Lung (tissue), 12 donors: ENCODE measurements around the gene KANTR. TPM values are rescaled to one million over a fixed set of nuclear protein-coding genes. Genes with fewer than 3 reads are reported as not detected.
A peak's percentile ranks its signal among the peaks of the same experiment; 100 is the strongest.

ENCODE experiments used
- ATAC-seq: fragments of 200-7000 bp; cut with Tn5 transposase; one replicate; pipeline ENCODE4 v1.9.1; 2020; ENCODE audit warnings: moderate number of reproducible peaks; ENCODE audit not compliant: insufficient read depth, low FRiP score
- DNase-seq, 3 donors: peaks; one replicate each; pipeline ENCODE4 v3.0.0-alpha.2; 2013 to 2017
- H3K27ac ChIP-seq, 2 donors: one replicate each; pipeline ENCODE4 v1.5.1; 2013; ENCODE audit warnings: mild to moderate bottlenecking in 2 of 2, moderate library complexity in 2 of 2, control low read depth in 1 of 2, inconsistent platforms in 1 of 2, low read depth in 1 of 2, low read length in 1 of 2
- H3K27me3 ChIP-seq, 3 donors: one replicate each; pipeline ENCODE4 v1.5.1; 2013; ENCODE audit warnings: low read length in 2 of 3; ENCODE audit not compliant: control insufficient read depth in 3 of 3, insufficient read depth in 3 of 3
- H3K36me3 ChIP-seq, 4 donors: one replicate each; pipeline ENCODE4 v1.5.1; 2013; ENCODE audit warnings: low read length in 4 of 4, mild to moderate bottlenecking in 1 of 4, moderate library complexity in 1 of 4; ENCODE audit not compliant: control insufficient read depth in 4 of 4, insufficient read depth in 4 of 4
- H3K4me1 ChIP-seq, 5 donors: one replicate each; pipeline ENCODE4 v1.5.1; 2013; ENCODE audit warnings: low read length in 5 of 5, mild to moderate bottlenecking in 2 of 5, moderate library complexity in 1 of 5; ENCODE audit not compliant: control insufficient read depth in 5 of 5, insufficient read depth in 5 of 5
- H3K4me3 ChIP-seq: one replicate; pipeline ENCODE4 v1.5.1; 2013; ENCODE audit warnings: mild to moderate bottlenecking, control low read depth, moderate library complexity
- H3K9ac ChIP-seq, 2 donors: one replicate each; pipeline ENCODE4 v1.5.1; 2013; ENCODE audit warnings: low read length in 2 of 2, control low read depth in 1 of 2; ENCODE audit not compliant: insufficient read depth in 1 of 2
- H3K9me3 ChIP-seq, 4 donors: one replicate each; pipeline ENCODE4 v1.5.1; 2013; ENCODE audit warnings: low read length in 3 of 4, mild to moderate bottlenecking in 1 of 4, moderate library complexity in 1 of 4; ENCODE audit not compliant: control insufficient read depth in 4 of 4, insufficient read depth in 3 of 4
- CTCF ChIP-seq: IDR thresholded peaks from 2 replicates; pipeline ENCODE4 v1.5.1; 2012; ENCODE audit warnings: mild to moderate bottlenecking; ENCODE audit errors: control extremely low read depth, extremely low read depth
- WGBS, 2 donors: extraction: QIAGEN DNeasy Blood & Tissue Kit; methylation state at CpG; one replicate each; pipeline ENCODE4 v1.1.7; 2013; 5-methylcytosine and 5-hydroxymethylcytosine counted together
- polyA plus RNA-seq, 2 donors: library from polyadenylated mRNA; stranded (reverse); fragments of 200-250 nt; gene quantifications; one replicate each; pipeline ENCODE4 v1.2.1, GENCODE V29; 2013
- total RNA-seq, 2 donors: library from RNA; depleted of rRNA in 1 of 2; stranded (reverse); fragments of >200 nt in 1 of 2; gene quantifications; one replicate each; pipeline ENCODE4 v1.2.1, GENCODE V29; 2014 to 2021
- donor health status: control.
- donor health status: control.
- donor health status: Bipolar disorder and iron deficiency.
- donor health status: healthy.
- donor health status: DM: yes; HTN: yes; CAD: no.

KANTR gene
- total and polyA plus RNA-seq, 4 donors = 1.4 to 30.5 (median 9.7) TPM

DNA sequence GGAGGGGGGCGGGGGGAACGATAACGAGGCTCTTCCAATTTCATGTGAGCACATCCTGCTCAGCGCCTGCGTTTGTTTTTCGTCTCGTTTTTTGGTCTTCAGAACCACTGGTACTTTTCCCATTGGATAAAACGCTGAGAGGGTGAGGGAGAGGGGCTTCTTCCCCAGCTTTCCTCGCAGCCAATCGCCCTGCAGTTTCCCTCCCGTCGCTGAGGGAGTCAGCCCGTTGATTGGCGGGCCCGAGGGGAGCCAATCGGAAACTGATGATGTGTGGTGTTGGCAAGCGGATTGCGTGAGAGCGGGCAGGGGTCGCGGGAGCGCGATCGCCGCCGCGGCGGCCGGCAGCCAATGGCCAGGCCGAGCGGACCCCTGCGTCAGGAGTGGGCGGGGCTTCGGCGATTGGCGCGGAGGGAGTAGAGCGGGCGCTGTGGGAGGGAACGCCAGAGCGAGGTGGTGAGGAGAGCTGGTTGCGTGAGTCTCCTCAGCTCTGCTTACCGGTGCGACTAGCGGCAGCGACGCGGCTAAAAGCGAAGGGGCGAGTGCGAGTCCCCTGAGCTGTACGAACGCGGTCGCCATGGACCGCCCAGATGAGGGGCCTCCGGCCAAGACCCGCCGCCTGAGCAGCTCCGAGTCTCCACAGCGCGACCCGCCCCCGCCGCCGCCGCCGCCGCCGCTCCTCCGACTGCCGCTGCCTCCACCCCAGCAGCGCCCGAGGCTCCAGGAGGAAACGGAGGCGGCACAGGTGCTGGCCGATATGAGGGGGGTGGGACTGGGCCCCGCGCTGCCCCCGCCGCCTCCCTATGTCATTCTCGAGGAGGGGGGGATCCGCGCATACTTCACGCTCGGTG is 11.8 kb upstream of the KANTR start, which contains the start of gene TSPYL2:
TSS of gene TSPYL2 (plus strand) at position 443 of the 848 bp plus-strand sequence. CDS start at position 575, 132 bp downstream.
- H3K4me3 ChIP-seq = peak within 1 kb of the TSS; percentile 62
- peak within 1 kb of the TSS; percentile 88 to 94 for H3K27ac ChIP-seq
- DNase-seq (peak; percentile 97 to 98 (median 98)), ATAC-seq (peak; percentile 86)
- peaks cover 0 to 9% (median 0%) of the 10 kb centered on the region in 5 donors for H3K4me1 ChIP-seq
- H3K9me3 ChIP-seq = peaks cover 0 to 3% (median 0%) of the 10 kb centered on the region in 4 donors
- peak within 1 kb of the TSS in 1 of 2 donors; percentile 72 for H3K9ac ChIP-seq
- H3K36me3 ChIP-seq = peaks cover 3 to 15% (median 3%) of the 10 kb centered on the region in 4 donors
- no peak for TF ChIP-seq CTCF
- H3K27me3 ChIP-seq = peaks cover 0 to 27% (median 17%) of the 10 kb centered on the region in 3 donors
- WGBS, 2 donors = 0 to 38% methylated on average over 23 to 86 of the region's 86 CpGs

GRCh38 chrX:53082773-53083616 is 10.9 kb upstream of the KANTR start:
- Histone ChIP-seq H3K27ac (peak overlapping the region; percentile 88 to 94), H3K27me3 (peaks cover 0 to 32% (median 21%) of the 10 kb centered on the region in 3 donors)
- no peak for ATAC-seq

DNA sequence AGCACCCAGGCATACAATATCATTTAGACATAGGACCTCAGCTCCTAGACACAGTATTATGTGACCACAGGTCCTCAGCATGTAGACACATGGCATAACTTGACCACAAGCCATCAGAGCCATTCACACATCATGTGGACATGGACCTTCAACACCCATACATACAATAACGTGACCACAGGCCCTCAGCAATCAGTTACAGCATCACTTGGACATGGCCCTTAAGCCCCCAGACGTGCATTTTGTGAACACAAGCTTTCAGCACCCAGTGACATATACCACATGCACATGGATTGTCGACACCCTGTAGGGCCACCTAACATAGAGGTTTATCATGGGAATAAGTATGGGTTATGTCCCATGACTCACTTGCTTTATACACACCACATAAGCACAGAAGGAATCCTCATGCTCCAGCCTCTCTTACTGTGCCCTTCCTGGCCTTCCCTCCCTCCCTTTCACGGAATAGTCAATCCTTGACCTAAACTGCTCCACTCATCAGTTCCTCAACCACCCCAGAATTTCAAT is 9.8 kb upstream of the KANTR start:
- WGBS, 2 donors = 63 to 93% methylated on average over 4 of the region's 4 CpGs
- DNase-seq (no peak), ATAC-seq (no peak)
- Histone ChIP-seq H3K27ac (peak overlapping the region in 1 of 2 donors; percentile 60), H3K27me3 (peaks cover 0 to 24% (median 22%) of the 10 kb centered on the region in 3 donors), H3K4me1 (peaks cover 0 to 9% (median 0%) of the 10 kb centered on the region in 5 donors), H3K36me3 (peaks cover 3 to 15% (median 3%) of the 10 kb centered on the region in 4 donors), H3K9me3 (peaks cover 0 to 3% (median 0%) of the 10 kb centered on the region in 4 donors), H3K4me3 (no peak overlapping the region), H3K9ac (peak overlapping the region in 1 of 2 donors; percentile 72)
- TF ChIP-seq CTCF = no peak

More at GRCh38 chrX:53082773-53083616, 10.9 kb upstream of the KANTR start:
- Histone ChIP-seq H3K4me1 (peaks cover 0 to 9% (median 0%) of the 10 kb centered on the region in 5 donors), H3K36me3 (peaks cover 3 to 15% (median 3%) of the 10 kb centered on the region in 4 donors), H3K9me3 (peaks cover 0 to 3% (median 0%) of the 10 kb centered on the region in 4 donors), H3K9ac (peak overlapping the region in 1 of 2 donors; percentile 72), H3K4me3 (peak overlapping the region; percentile 62)
- no peak for TF ChIP-seq CTCF
- 13 to 44% methylated on average over 21 to 31 of the region's 31 CpGs for WGBS, 2 donors
- no peak for DNase-seq
